HG02938 (cell line): ENCODE results near the gene ASRGL1.

Experiments used
- ATAC-seq: cut with Tn5 transposase; IDR thresholded peaks from one replicate; pipeline ENCODE4 v1.9.1; 2021; ENCODE audit warnings: mild to moderate bottlenecking, moderate library complexity; ENCODE audit not compliant: unreplicated experiment

The ASRGL1 gene

DNA sequence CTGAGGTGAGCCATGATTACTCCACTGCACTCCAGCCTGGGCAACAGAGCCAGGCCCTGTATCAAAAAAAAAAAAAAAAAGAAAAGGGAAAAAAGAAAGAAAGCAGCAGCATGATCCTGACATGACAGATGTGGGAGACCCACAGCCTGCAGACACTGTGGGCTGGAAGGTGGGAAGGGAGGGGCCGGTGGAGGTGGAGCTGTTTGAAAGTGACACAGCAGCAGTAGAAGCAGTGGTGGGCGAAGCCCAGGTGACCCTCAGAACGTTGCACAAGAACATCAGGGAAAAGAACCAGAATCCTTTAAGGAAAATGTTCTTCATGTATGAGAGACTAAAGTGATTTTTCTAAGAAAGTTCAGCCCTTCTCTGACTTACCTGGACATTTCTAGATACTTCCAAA lies 55.3 kb downstream of the ASRGL1 start:
- ATAC-seq, result no peak

DNA sequence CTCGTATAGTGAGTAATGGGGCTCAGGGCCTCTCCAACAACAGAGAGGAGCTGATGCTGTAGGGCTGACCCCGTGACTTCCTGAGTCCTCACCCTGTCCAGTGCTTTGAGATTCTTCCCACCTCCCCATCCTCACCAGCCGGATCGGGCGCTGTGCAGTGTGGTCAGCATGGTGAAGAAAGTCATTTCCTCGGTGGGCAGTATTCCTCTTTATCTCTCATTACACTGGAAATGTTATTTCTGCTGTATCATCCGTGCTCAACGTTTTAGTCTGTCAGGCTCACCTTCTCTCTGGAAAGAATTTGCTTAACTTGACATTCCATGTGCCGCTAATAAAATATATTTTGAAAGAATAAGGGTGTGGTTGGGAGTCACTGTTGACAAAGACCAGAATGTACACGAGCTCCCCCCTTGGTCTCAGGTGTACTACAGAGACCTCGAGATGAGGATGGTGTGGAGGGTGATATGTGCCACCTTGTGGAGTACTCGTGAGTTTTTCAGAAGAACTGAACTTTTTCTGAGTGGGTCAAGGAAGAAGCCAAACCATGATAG lies 55.9 kb downstream of the ASRGL1 start:
- ATAC-seq, result no peak

DNA sequence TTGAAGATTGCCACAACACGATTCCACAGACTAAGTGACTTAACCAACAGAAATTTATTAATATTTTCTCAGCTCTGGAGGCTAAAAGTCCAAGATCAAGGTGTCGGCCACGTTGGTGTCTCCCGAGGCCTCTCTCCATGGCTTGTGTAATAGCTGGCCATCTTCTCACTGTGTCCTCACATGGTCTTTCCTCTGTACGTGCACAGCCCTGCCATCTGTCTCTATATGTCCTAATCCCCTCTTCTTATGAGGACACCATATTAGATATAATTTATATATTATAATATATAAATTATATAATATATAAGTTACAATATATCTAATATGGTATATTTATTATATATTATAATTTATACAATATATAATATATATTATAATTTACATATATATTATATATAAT lies 56.5 kb downstream of the ASRGL1 start:
- no peak for ATAC-seq

DNA sequence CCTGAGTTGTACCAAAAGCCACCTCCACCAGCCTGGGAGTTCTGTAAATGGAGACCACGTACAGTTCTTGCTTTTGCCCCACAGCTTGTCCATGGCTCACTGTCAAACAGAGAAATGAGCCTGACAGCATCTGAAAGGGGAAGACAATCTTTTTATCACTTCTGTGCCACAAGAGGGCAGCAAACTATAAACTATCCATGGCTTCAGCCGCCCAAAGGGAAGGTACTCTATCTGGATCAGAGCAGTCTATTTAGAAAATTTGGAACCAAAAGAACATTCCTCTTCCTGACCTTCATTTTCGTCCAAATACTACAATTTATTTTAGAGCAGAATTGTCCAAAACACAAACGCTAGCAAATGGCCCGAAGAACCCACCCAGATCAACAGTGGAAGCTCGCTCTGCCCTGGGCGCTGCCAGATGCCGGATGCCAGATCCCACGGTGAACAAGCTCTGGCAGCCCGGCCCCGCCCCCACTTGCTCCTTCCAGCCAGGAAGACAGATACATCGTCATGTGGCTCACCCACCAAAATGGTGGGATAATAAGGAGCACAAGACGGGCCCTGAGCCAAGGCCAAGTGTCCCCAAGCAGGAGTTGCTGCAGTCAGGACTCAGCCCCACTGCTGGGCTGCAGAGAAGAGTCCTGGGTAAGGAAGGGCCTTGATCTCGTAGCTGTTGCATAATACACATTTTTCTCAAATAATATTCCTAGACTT lies 57.7 kb downstream of the ASRGL1 start:
- no peak for ATAC-seq

DNA sequence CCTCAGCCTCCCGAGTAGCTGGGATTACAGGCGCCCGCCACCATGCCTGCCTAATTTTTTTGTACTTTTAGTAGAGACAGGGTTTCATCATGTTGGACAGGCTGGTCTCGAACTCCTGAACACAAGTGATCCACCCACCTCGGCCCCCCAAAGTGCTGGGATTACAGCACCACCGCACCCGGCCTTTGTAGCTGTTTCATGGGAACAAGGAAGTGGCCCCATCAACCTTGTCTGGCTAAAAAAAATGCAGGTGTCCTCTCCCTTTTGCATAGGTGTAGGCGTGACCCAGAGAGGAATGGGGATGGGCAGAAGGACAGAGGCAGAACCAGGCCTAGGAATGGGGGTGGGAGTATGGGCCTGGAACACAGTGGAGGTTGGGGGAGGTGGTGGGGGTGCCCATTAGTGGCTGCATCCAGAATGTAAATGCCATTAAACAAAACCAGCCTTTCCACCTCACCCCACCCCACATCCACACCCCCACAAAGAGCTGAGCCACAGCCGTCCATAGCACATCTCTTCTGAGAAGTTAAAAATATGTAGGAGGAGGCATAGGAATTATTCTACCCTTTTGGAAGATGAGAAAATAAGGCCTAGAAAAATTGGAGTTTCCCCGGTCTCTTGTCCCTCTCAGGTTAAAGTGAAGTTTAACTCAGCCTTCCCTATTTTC lies 58.8 kb downstream of the ASRGL1 start:
- no peak for ATAC-seq

DNA sequence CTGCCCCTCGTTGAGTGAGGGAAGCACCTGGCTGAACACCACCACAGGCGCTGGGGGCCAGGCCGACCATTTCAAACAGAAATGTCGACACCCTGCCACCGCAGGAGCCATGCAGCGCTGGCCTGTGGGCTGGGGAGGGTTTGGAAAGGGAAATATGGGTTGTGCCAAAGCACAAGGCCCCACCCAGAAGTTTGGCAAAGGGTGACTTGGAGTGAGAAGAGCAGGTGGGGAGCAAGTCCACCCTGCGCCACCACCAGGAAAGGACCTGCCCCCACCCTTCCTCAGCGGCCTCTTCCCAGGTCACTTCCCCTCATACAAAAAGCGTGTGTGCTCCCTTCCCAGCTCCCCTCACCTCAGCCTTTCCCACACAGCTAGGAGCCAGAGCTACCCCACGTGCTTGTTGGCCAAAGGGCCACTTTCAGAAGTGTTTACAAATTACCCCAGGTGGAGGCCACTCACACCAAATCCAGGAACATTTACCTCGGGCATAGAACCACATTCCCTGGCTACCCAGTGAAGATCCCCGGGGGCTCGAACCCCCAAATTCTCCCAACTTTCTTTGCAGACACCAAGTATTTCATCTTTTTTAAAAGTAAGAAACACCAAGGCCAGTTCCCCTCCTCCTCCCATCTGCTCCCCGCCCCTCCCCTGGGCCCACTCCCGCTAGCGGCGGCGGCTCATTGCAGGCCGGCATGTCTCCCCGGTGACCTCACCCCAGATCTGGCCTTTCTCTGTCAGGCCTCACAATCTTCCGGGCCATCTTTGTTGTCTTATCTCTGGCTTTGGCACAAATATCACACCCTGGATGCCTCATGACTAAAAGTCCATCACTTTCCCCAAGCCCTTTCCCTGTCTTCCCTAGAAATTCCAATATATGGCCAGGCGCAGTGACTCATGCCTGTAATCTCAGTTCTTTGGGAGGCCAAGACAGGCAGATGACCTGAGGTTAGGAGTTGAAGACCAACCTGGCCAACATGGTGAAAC lies 61.1 kb downstream of the ASRGL1 start:
- no peak for ATAC-seq

DNA sequence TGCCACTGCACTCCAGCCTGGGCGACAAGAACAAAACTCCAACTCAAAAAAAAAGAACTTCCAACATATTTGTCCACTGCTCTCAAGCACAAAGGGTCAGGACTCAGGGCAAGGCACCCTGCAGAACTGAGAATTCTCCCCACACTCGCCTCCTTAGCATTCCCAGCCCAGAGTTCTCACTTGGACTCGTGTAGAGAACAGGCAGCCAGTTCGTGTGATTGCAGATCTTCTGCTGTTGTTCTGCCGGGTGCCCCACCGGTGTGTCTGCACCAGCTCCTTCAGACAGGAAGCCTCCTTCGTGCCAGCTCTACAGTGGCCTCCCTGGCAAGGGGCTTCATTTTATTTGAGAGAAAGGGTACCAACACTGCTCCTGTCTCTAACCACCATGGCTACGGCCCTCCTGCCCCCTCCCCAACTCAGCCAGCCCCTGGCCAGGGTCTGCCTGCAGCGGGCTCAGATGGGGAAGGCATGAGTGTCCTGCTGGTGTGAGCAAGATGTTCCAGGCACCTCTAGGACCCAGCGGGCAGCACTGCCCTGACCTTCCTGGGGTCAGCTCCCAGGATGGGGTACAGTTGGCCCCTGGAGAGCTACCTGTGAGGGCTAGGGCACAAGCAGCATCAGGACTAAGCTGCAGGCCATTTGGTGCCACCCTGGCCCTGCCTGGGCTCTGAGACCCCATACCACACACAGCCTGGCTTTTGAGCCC lies 62.1 kb downstream of the ASRGL1 start:
- ATAC-seq, result no peak

DNA sequence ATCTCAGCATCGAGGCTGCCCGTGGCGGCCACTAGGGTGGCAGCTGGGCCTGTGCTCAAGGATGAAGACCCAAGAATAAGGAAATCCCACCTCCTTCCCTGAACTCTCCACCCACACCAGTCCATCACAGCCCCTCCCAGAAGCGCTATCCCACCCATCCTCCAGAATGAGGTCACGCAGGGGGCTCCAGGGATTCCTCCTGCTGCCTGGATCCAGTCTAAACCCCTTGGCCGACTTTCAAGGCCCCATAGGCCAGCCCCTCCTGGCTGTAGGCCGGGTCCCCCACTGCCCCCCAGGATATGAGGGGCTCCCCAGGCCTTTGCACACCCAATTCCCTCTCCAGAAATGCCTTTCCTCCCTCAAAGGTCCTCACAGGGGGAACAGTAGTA lies 62.6 kb downstream of the ASRGL1 start:
- ATAC-seq, result no peak

DNA sequence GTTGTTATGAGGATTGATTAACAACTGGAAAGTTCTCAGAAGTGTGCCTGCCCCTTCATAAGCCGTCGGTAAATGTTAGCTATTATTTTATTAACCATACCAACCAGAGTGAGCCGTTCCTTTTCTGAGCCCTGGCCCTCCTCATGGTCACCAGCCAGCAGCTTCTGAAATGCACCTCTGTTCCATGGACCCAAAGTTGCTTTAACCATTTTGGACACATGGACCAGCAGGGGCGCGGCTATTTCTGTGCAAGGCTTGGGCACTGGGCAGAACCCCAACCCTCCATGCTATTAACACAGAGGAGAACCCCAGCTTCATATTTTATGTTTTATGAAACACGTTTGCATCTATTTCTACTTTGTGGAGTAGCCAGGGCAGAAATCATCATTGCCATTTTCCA lies 63.0 kb downstream of the ASRGL1 start:
- no peak for ATAC-seq

DNA sequence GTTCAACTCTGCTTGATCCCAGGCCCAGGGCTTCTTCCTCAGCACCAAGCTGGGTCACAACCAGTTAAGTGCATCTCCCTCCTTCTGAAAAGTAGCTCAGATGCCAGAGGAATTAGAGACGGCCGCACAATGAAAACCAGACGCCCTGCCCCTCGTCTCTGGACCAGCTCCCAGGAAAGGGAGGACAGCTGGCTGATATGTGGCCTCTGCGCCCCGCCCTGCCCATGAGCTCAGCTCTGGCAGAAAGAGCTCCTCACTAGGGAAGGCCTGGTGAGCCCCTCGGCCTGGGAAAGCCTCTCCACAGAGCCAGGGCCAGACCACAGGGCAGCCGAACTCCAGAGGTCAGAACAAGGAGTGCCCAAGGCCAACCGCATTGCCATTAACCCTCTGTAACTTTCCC lies 63.5 kb downstream of the ASRGL1 start:
- ATAC-seq, result no peak

DNA sequence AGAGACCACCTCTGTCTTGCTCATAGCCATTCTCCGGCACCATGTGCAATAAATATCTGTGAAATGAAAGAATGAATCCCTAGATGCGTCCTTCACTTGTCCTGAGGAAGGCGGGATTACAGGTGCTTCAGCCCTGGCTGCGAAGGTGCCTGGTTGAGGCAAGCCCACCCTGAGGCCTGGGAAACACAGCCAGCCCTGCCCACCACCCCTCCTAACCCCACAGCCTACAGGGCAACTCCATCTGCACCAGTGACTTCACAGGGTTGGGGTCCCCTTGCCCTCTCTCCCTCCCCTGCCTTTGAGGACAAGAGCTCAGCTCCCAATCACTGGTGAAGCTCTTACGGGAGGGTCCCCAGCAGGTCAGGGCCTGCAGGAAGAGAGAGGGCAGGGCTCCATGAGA lies 64.1 kb downstream of the ASRGL1 start:
- no peak for ATAC-seq

DNA sequence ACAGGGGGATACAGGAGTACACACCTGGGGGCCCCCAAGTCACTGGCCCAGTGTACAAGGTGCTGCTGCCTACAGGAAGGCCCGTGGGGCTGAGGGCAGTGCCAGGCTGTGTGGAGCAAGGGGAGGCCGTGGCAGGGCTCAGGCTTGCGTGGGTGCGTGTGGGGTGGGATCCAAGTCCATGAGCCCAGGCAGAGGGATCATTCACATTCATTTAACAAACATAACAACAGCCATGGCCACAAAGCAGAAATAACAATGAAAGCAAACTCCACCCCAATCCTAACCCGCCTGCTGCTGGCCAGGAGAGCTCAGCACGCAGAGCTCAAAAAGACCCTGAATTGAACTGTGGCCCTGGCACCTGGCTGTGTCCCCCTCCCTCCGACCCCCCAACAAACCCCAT lies 64.6 kb downstream of the ASRGL1 start:
- no peak for ATAC-seq

DNA sequence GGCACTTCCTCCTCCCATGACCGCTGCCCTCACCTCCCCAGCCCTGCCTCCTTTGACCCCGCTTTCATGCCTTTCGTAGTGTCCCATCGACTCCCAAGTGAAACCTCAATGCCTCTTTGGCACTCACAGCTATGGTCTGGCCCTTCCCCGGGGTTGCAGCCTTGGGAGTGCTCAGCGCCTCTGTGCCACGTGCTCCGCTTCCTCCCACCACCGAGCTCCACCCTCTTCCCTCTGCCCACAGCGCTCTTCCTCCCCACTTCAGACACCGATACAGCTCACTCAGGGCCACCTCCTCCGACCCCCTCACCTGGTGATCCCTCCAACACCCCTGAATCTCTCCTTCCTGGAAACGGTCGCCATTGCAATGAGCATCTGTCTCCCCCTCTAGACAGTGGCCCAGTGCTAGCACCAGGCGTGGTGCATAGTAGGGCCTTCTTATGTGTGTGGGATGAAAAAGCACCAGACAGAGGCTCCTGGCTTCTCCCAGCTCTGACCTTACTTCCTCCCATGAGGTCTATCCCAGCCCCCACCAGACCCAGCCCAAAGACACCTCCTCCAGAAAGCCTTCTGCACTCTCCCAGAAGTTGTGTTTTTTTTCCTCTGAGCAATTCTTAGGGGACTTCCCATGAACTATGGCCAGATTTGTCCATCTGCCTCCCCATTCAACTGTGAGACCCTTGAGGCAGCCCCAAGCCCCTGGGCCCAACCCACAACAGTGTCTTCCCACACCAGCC lies 65.1 kb downstream of the ASRGL1 start:
- no peak for ATAC-seq

DNA sequence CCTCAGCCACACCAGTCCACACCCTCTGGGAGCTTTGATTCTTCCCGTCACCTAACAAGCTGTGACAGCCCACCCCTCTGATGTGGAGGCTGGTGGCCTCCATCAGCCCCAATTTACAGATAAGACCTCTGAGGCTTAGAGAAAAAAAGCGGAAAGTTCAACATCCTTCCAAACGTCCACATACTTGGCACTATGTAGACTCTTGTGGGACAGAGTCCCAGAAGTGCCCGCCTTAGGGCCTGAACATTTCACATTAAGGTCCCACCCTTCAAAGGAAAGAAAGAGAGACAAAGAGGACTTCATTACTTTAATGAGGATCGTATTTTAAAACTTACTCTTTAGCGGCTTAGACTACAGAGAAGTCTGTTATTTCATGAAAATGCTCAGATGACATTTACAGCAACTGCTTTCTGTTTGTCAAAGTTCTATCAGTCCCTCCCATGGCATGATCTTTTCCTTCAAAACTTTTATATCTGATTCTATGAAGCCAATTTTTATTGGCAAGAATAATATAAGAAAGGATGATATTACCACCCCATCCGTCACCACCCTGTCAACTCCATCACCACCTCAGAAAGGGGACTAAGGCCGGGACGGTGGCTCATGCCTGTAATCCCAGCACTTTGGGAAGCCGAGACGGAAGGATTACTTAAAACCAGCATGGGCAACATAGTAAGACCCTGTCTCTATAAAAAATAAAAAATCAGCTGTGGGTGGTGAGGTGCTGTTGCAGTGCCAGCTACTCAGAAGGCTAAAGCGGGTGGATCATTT lies 65.9 kb downstream of the ASRGL1 start:
- no peak for ATAC-seq

DNA sequence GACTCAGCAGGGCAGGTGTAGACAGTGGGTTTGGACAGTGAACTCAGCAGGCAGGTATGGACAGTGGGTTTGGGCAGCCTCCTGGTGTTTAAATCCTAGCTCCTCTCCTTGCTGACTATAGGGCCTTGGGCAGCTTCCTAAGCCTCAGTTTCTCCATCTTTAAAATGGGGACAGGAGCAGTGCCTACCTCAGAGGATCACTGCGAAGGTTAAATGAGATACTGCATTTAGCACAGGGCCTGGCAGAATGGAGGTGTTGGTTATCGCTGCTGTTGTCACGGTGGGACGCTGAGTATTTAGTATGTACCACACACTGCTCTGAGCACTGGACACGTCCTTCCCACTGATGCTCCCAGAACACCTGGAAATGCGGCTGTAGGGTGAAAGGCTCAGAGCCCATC lies 67.2 kb downstream of the ASRGL1 start:
- ATAC-seq, result no peak

DNA sequence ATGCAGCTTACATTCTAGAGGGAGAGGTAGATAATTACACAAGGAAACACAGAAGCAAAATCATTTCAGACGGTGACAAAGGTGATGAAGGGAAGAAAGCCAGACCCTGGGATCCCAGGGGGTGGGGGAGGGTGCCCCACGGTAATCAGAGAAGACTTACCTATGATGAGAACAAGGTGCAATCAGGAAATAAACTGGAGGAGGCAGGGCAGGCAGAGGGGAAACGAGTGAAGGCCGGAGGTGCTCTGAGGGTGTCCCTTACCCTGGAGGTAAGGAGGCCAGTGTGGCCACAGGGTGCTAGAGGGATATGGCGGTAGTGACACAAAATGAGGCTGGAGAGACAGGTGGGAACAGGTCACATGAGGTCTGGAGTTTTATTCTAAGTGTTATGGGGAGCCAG lies 67.7 kb downstream of the ASRGL1 start:
- no peak for ATAC-seq

DNA sequence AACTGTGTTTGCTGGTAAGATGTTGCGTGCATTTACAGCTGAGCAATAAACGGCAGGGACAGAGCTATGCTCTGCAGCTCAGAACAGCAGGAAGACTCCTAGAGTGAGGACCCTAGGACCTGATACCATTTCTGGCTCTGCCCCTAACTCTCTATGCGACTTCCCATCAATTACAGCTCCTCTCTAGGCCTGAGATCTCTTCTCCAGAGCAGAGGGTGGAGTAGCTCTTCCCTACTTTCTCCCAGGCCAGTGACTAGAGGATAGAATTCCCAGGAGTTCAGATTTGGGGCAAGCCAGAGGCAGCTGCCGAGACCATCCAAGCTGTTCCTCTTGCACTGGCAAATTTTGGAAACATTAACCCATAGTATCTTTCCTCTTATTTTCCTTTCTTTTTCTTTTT lies 68.8 kb downstream of the ASRGL1 start:
- ATAC-seq, result no peak

DNA sequence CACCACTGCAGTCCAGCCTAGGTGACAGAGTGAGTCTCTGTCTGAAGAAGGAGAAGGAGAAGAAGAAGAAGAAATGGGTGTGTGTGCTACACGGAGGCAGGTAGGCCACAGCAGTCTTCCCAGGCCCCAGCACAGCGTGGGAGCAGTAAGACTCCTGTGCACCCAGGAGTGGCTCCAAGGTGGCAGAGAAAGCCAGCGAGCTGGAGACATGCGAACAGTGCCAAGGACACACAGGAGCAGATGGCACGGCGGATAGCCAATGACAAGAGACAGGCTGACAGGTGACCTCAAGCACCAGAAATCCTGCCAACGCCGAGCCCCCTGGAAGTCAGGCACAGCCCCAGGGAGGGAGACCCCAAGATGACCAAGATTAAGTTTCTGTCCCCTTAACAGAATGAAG lies 72.6 kb downstream of the ASRGL1 start:
- ATAC-seq, result no peak

DNA sequence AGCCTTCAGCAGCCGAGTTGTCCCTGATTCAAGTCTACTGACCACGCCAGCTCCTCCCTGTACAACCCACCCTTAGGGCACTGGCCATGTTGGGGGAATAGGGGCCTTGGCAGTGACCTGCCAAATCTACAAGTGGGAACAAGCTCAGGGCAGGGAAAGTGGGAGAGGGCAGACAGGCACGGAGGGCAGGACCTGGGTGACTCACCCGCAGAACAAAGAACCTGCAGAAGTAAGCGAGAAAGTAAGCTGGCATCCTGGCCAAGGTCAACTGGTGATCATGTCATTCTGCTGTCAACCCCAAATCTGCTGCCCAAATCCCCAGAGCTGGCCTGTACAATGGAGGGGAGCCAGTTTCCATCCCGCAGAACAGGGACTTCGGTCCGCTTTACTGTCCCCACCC lies 73.7 kb downstream of the ASRGL1 start:
- ATAC-seq, result no peak
